BLaER1 treated with 17β-estradiol and CSF1 and Interleukin-3, amounts not matched to agents 10 nM and 100 nM (cell line): Measurements from ENCODE around the gene FYN.

Experiments used
- H3K27ac ChIP-seq, 11 experiments: shearing (Covaris generic); formaldehyde crosslinking; 2 replicates each; pipeline ENCODE4 v1.8.1; 2022
- H3K27me3 ChIP-seq, 11 experiments: shearing (Covaris generic); formaldehyde crosslinking; 2 replicates each; pipeline ENCODE4 v1.8.1; 2022
- H3K36me3 ChIP-seq, 11 experiments: shearing (Covaris generic); formaldehyde crosslinking; 2 replicates each; pipeline ENCODE4 v1.8.1; 2022
- H3K4me1 ChIP-seq, 10 experiments: shearing (Covaris generic); formaldehyde crosslinking; 2 replicates each; pipeline ENCODE4 v1.8.1; 2022
- H3K4me2 ChIP-seq, 11 experiments: shearing (Covaris generic); formaldehyde crosslinking; 2 replicates each; pipeline ENCODE4 v1.8.1; 2022
- H3K4me3 ChIP-seq, 10 experiments: shearing (Covaris generic); formaldehyde crosslinking; 2 replicates each; pipeline ENCODE4 v1.8.1; 2022
- H3K9ac ChIP-seq, 11 experiments: shearing (Covaris generic); formaldehyde crosslinking; 2 replicates each; pipeline ENCODE4 v1.8.1; 2022
- H3K9me3 ChIP-seq, 11 experiments: shearing (Covaris generic); formaldehyde crosslinking; replicated peaks in 1 of 11; 2 replicates each; pipeline ENCODE4 v1.8.1; 2022
- H4K20me1 ChIP-seq, 11 experiments: shearing (Covaris generic); formaldehyde crosslinking; 2 replicates each; pipeline ENCODE4 v1.8.1; 2022
- Cebpa-rat ChIP-seq, 11 experiments: shearing (Covaris generic); IDR thresholded peaks; 2 replicates each; pipeline ENCODE4 v1.8.1; 2022

FYN gene

GRCh38 chr6:111692327-111693164 is 180.7 kb downstream of the FYN start:
- TF ChIP-seq Cebpa-rat (IDR thresholded peaks at IDR 0.05), result no peak
- Histone ChIP-seq H3K4me1 (peaks cover 5 to 30% (median 26%) of the 10 kb centered on the region in 10 experiments; a peak in 17 of 20 replicates), H3K9ac (peak overlapping the region in 3 of 11 experiments; percentile 1 to 45 (median 4); a peak in 1 of 22 replicates), H3K4me2 (peak overlapping the region in 9 of 11 experiments; percentile 42 to 86 (median 69); a peak in 17 of 22 replicates), H3K36me3 (peaks cover 79 to 100% (median 92%) of the 10 kb centered on the region in 11 experiments), H3K27ac (peak overlapping the region in 1 of 11 experiments; percentile 34; a peak in 1 of 22 replicates), H4K20me1 (peaks cover 0 to 16% (median 4%) of the 10 kb centered on the region in 11 experiments; a peak in 6 of 22 replicates), H3K9me3 (no peaks in the 10 kb centered on the region), H3K27me3 (no peaks in the 10 kb centered on the region), H3K4me3 (no peak overlapping the region; a peak in 1 of 20 replicates)

GRCh38 chr6:111691345-111692225 is 181.7 kb downstream of the FYN start:
- Histone ChIP-seq H3K36me3 (peaks cover 76 to 98% (median 89%) of the 10 kb centered on the region in 11 experiments), H4K20me1 (peaks cover 0 to 16% (median 4%) of the 10 kb centered on the region in 11 experiments; a peak in 6 of 22 replicates), H3K9me3 (no peaks in the 10 kb centered on the region), H3K9ac (peak overlapping the region in 2 of 11 experiments; percentile 4 to 45; a peak in 1 of 22 replicates), H3K4me3 (no peak overlapping the region), H3K27me3 (no peaks in the 10 kb centered on the region), H3K4me1 (peaks cover 5 to 30% (median 27%) of the 10 kb centered on the region in 10 experiments; a peak in 17 of 20 replicates), H3K4me2 (peak overlapping the region in 9 of 11 experiments; percentile 42 to 86 (median 69); a peak in 16 of 22 replicates), H3K27ac (no peak overlapping the region)
- no peak for TF ChIP-seq Cebpa-rat (IDR thresholded peaks at IDR 0.05)

- H3K4me1 ChIP-seq, result peaks cover 5 to 45% (median 42%) of the 10 kb centered on the region in 10 experiments; a peak in 17 of 20 replicates
- H3K27ac ChIP-seq, result no peak overlapping the region
- no peak for TF ChIP-seq Cebpa-rat (IDR thresholded peaks at IDR 0.05)
- H3K36me3 ChIP-seq, result peaks cover 82 to 98% (median 88%) of the 10 kb centered on the region in 11 experiments
- peaks cover 0 to 16% (median 4%) of the 10 kb centered on the region in 11 experiments; a peak in 6 of 22 replicates for H4K20me1 ChIP-seq
- H3K4me2 ChIP-seq, result no peak overlapping the region
- no peaks in the 10 kb centered on the region for H3K9me3 ChIP-seq
- no peaks in the 10 kb centered on the region for H3K27me3 ChIP-seq
- H3K4me3 ChIP-seq, result no peak overlapping the region
- no peak overlapping the region for H3K9ac ChIP-seq
Observed at GRCh38 chr6:111689946-111690345, 183.3 kb downstream of the FYN start.

GRCh38 chr6:111689419-111689818 is 183.8 kb downstream of the FYN start:
- Histone ChIP-seq H3K27me3 (no peaks in the 10 kb centered on the region), H3K9ac (no peak overlapping the region), H4K20me1 (peaks cover 0 to 16% (median 4%) of the 10 kb centered on the region in 11 experiments; a peak in 6 of 22 replicates), H3K27ac (no peak overlapping the region), H3K4me1 (peaks cover 5 to 47% (median 43%) of the 10 kb centered on the region in 10 experiments; a peak in 17 of 20 replicates), H3K36me3 (peaks cover 85 to 99% (median 92%) of the 10 kb centered on the region in 11 experiments), H3K4me2 (no peak overlapping the region), H3K4me3 (no peak overlapping the region), H3K9me3 (no peaks in the 10 kb centered on the region)
- TF ChIP-seq Cebpa-rat (IDR thresholded peaks at IDR 0.05), result no peak

- H3K36me3 ChIP-seq, result peaks cover 80 to 99% (median 90%) of the 10 kb centered on the region in 11 experiments
- H3K27ac ChIP-seq, result no peak overlapping the region
- H4K20me1 ChIP-seq, result peaks cover 0 to 13% (median 4%) of the 10 kb centered on the region in 11 experiments; a peak in 6 of 22 replicates
- no peaks in the 10 kb centered on the region for H3K9me3 ChIP-seq
- no peak overlapping the region for H3K4me2 ChIP-seq
- H3K4me1 ChIP-seq, result peaks cover 5 to 50% (median 44%) of the 10 kb centered on the region in 10 experiments; a peak in 17 of 20 replicates
- no peak for TF ChIP-seq Cebpa-rat (IDR thresholded peaks at IDR 0.05)
- no peak overlapping the region for H3K9ac ChIP-seq
- no peaks in the 10 kb centered on the region for H3K27me3 ChIP-seq
- no peak overlapping the region for H3K4me3 ChIP-seq
Observed at GRCh38 chr6:111688331-111688730, 184.9 kb downstream of the FYN start.

GRCh38 chr6:111687652-111688051 is 185.6 kb downstream of the FYN start:
- Histone ChIP-seq H3K9ac (no peak overlapping the region), H3K4me2 (no peak overlapping the region), H3K9me3 (no peaks in the 10 kb centered on the region), H3K36me3 (peaks cover 80 to 99% (median 91%) of the 10 kb centered on the region in 11 experiments), H4K20me1 (peaks cover 0 to 11% (median 4%) of the 10 kb centered on the region in 11 experiments; a peak in 7 of 22 replicates), H3K4me3 (no peak overlapping the region), H3K27ac (no peak overlapping the region), H3K4me1 (peaks cover under 1 to 43% (median 37%) of the 10 kb centered on the region in 10 experiments; a peak in 17 of 20 replicates), H3K27me3 (no peaks in the 10 kb centered on the region)
- no peak for TF ChIP-seq Cebpa-rat (IDR thresholded peaks at IDR 0.05)

- Histone ChIP-seq H3K36me3 (peaks cover 80 to 99% (median 92%) of the 10 kb centered on the region in 11 experiments), H4K20me1 (peaks cover 0 to 3% (median 0%) of the 10 kb centered on the region in 11 experiments; a peak in 3 of 22 replicates), H3K9ac (no peak overlapping the region), H3K4me1 (peaks cover 0 to 37% (median 30%) of the 10 kb centered on the region in 10 experiments; a peak in 16 of 20 replicates), H3K4me3 (no peak overlapping the region), H3K4me2 (no peak overlapping the region), H3K9me3 (no peaks in the 10 kb centered on the region), H3K27ac (no peak overlapping the region), H3K27me3 (no peaks in the 10 kb centered on the region)
- TF ChIP-seq Cebpa-rat (IDR thresholded peaks at IDR 0.05), result no peak
Observed at GRCh38 chr6:111686932-111687266, 186.4 kb downstream of the FYN start.

- TF ChIP-seq Cebpa-rat (IDR thresholded peaks at IDR 0.05), result no peak
- peaks cover 0 to 37% (median 28%) of the 10 kb centered on the region in 10 experiments; a peak in 16 of 20 replicates for H3K4me1 ChIP-seq
- H3K4me3 ChIP-seq, result no peak overlapping the region
- peaks cover 81 to 99% (median 92%) of the 10 kb centered on the region in 11 experiments for H3K36me3 ChIP-seq
- peaks cover 0 to 2% (median 0%) of the 10 kb centered on the region in 11 experiments; a peak in 2 of 22 replicates for H4K20me1 ChIP-seq
- no peaks in the 10 kb centered on the region for H3K9me3 ChIP-seq
- H3K27ac ChIP-seq, result 0 out of 22 replicates have a peak overlapping the region, but pooled peaks of 1 of the 11 experiments have one; percentile 13
- H3K4me2 ChIP-seq, result peak overlapping the region in 6 of 11 experiments; percentile 16 to 62 (median 44); a peak in 12 of 22 replicates
- no peak overlapping the region for H3K9ac ChIP-seq
- H3K27me3 ChIP-seq, result no peaks in the 10 kb centered on the region
Observed at GRCh38 chr6:111686249-111686931, 186.9 kb downstream of the FYN start.
